Mesenchymal stem cell (in vitro differentiated cells and primary cell): ENCODE measurements around the gene KRTAP12-4.

Experiments
- DNase-seq: peaks from one replicate; pipeline ENCODE4 v3.0.0-alpha.2; 2013
- H2AFZ ChIP-seq: one replicate; pipeline ENCODE4 v1.6.1; 2013; ENCODE audit warnings: low read depth, mild to moderate bottlenecking, control low read depth, inconsistent platforms, low read length, moderate library complexity
- H2AK5ac ChIP-seq: 2 replicates; pipeline ENCODE4 v1.6.1; 2013; ENCODE audit warnings: low read length, moderate library complexity, mild to moderate bottlenecking, inconsistent platforms; ENCODE audit not compliant: severe bottlenecking
- H2BK120ac ChIP-seq: one replicate; pipeline ENCODE4 v1.6.1; 2013; ENCODE audit warnings: low read depth, mild to moderate bottlenecking, inconsistent platforms, low read length, moderate library complexity
- H2BK12ac ChIP-seq, 2 experiments: one replicate each; pipeline ENCODE4 v1.6.1; 2013; ENCODE audit warnings: inconsistent platforms in 2 of 2, low read length in 2 of 2, mild to moderate bottlenecking in 2 of 2, moderate library complexity in 2 of 2, control low read depth in 1 of 2
- H2BK15ac ChIP-seq: one replicate; pipeline ENCODE4 v1.6.1; 2013; ENCODE audit warnings: mild to moderate bottlenecking, low read depth, inconsistent platforms; ENCODE audit not compliant: poor library complexity, severe bottlenecking
- H2BK5ac ChIP-seq: 2 replicates; pipeline ENCODE4 v1.6.1; 2013; ENCODE audit warnings: low read depth, mild to moderate bottlenecking, low read length, control low read depth, inconsistent platforms; ENCODE audit not compliant: poor library complexity, severe bottlenecking
- H3K14ac ChIP-seq, 2 experiments: one replicate each; pipeline ENCODE4 v1.6.1; 2013; ENCODE audit warnings: inconsistent platforms in 2 of 2, low read length in 2 of 2, control low read depth in 1 of 2, mild to moderate bottlenecking in 1 of 2, moderate library complexity in 1 of 2
- H3K18ac ChIP-seq, 2 experiments: one replicate each; pipeline ENCODE4 v1.6.1; 2013; ENCODE audit warnings: inconsistent platforms in 2 of 2, low read length in 2 of 2, control low read depth in 1 of 2, low read depth in 1 of 2, mild to moderate bottlenecking in 1 of 2
- H3K23ac ChIP-seq, 2 experiments: one replicate each; pipeline ENCODE4 v1.6.1; 2013; ENCODE audit warnings: inconsistent platforms in 2 of 2, low read length in 2 of 2, mild to moderate bottlenecking in 2 of 2, moderate library complexity in 2 of 2, control low read depth in 1 of 2
- H3K27ac ChIP-seq: 2 replicates; pipeline ENCODE4 v1.5.1; 2013; ENCODE audit warnings: mild to moderate bottlenecking, moderate library complexity, low read length, control low read depth, inconsistent platforms; ENCODE audit not compliant: poor library complexity, severe bottlenecking
- H3K27me3 ChIP-seq, 2 experiments: 2 replicates each; pipeline versions ENCODE4 v1.6.1 to v1.7.0; 2013; ENCODE audit warnings: low read length in 2 of 2, mild to moderate bottlenecking in 2 of 2, moderate library complexity in 2 of 2, control low read depth in 1 of 2, inconsistent platforms in 1 of 2; ENCODE audit not compliant: control insufficient read depth in 1 of 2, insufficient read depth in 1 of 2
- H3K36me3 ChIP-seq, 2 experiments: 2 replicates each; pipeline versions ENCODE4 v1.6.1 to v1.7.0; 2013; ENCODE audit warnings: low read length in 2 of 2, control low read depth in 1 of 2, inconsistent platforms in 1 of 2, low read depth in 1 of 2, mild to moderate bottlenecking in 1 of 2; ENCODE audit not compliant: insufficient read depth in 2 of 2, control insufficient read depth in 1 of 2
- H3K4ac ChIP-seq, 2 experiments: one replicate each; pipeline ENCODE4 v1.6.1; 2013; ENCODE audit warnings: inconsistent platforms in 2 of 2, low read length in 2 of 2, mild to moderate bottlenecking in 2 of 2, moderate library complexity in 2 of 2, control low read depth in 1 of 2, low read depth in 1 of 2
- H3K4me1 ChIP-seq: 2 replicates; pipeline ENCODE4 v1.6.1; 2013; ENCODE audit warnings: low read depth, low read length, control low read depth; ENCODE audit not compliant: control insufficient read depth, insufficient read depth
- H3K4me2 ChIP-seq: 2 replicates; pipeline ENCODE4 v1.6.1; 2013; ENCODE audit warnings: low read length, mild to moderate bottlenecking, inconsistent platforms; ENCODE audit not compliant: poor library complexity, severe bottlenecking
- H3K4me3 ChIP-seq, 2 experiments: 2 replicates each; pipeline versions ENCODE4 v1.5.1 to v1.7.0; 2013; ENCODE audit warnings: low read length in 2 of 2, mild to moderate bottlenecking in 2 of 2, control low read depth in 1 of 2, low read depth in 1 of 2; ENCODE audit not compliant: insufficient read depth in 1 of 2
- H3K79me1 ChIP-seq: replicated peaks from 2 replicates; pipeline ENCODE4 v1.6.1; 2013; ENCODE audit warnings: mild to moderate bottlenecking, control low read depth, low read length, inconsistent platforms; ENCODE audit not compliant: poor library complexity, severe bottlenecking
- H3K9ac ChIP-seq: 2 replicates; pipeline ENCODE4 v1.7.0; 2013; ENCODE audit warnings: mild to moderate bottlenecking, low read length, moderate library complexity
- H3K9me3 ChIP-seq: 2 replicates; pipeline ENCODE4 v1.7.0; 2013; ENCODE audit warnings: mild to moderate bottlenecking, low read length; ENCODE audit not compliant: control insufficient read depth
- H4K8ac ChIP-seq: one replicate; pipeline ENCODE4 v1.6.1; 2013; ENCODE audit warnings: inconsistent platforms, mild to moderate bottlenecking, low read length, moderate library complexity
- H4K91ac ChIP-seq: one replicate; pipeline ENCODE4 v1.6.1; 2013; ENCODE audit warnings: mild to moderate bottlenecking, low read length, inconsistent platforms
- WGBS: methylation state at CpG from one replicate; pipeline ENCODE4 v1.1.7; 2013; ENCODE audit warnings: mixed read lengths; 5-methylcytosine and 5-hydroxymethylcytosine counted together

Gene KRTAP12-4

DNA sequence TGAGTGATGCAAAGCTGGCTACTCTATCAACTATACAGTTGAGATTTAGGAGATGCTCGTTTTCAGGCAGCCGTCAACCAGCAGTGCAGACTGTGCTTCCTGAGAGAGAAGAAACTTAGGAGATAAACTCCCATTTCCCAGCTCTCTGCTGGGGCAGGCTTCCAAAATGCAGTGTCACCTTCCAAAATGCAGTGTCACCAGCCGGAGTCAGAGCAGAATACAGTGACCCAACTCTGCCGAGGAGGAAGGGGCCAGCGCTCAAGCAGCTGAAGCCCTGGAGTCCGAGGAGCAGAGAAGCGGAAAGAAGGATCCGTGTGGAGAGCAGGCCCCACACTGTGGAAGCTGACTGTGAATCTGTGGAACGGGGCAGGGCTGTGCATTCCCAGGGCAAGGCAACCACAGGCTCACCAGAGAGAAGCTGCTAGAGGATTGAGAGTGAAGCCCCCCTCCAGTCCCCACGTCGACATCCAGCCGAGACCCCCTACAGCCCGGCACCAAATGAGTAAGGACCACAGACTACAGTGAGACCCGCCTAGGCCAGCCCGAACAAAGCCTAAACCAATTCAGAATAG, 28.2 kb upstream of the KRTAP12-4 start:
- Histone ChIP-seq H3K27me3 (peaks cover 30 to 37% of the 10 kb centered on the region in 2 experiments), H3K9me3 (no peaks in the 10 kb centered on the region), H3K9ac (no peak overlapping the region), H2AFZ (no peak overlapping the region), H2BK120ac (no peak overlapping the region), H4K8ac (no peak overlapping the region), H2BK12ac (no peak overlapping the region), H3K4me2 (no peak overlapping the region), H3K18ac (no peak overlapping the region), H3K23ac (no peak overlapping the region), H4K91ac (no peak overlapping the region), H3K4me1 (no peaks in the 10 kb centered on the region), H2AK5ac (no peak overlapping the region), H3K79me1 (no peaks in the 10 kb centered on the region), H2BK15ac (no peak overlapping the region), H3K14ac (no peak overlapping the region), H3K27ac (no peak overlapping the region), H3K4ac (no peak overlapping the region), H2BK5ac (no peak overlapping the region), H3K4me3 (no peak overlapping the region), H3K36me3 (no peaks in the 10 kb centered on the region)
- DNase-seq, result no peak
- WGBS, result 76% methylated on average over 15 of the region's 15 CpGs

DNA sequence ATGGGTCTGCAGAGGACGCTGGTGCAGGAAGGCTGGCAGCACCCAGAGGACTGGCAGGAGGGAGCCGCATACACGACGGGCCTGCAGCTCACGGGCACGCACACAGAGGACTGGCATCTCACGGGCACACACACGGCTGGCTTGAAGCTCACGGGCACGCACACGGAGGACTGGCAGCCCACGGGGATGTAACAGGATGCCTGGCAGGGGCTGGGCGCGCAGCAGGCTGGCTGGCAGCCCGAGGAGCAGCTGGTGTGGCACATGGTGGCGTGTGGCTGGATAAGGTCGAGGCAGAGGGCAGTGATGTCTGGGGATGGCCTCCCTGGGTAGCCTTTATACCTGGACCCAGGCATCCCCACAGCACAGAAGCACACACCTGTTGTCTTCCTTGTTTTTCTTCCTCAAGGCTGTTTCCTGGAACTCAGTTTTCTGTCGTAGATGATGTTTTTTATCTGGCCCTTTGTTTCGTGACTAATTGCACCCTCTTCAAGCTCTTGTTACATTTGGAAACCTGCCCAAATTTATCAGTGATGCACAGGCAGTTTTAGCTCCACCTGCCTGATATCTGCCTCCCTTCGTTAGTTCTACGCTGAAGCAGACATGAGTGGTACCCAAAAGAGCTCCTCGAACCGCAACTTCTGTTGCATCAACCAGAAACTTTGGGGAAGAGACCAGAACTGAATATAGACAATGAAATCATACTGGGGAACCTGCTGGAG, 27.6 kb upstream of the KRTAP12-4 start, which contains the start of gene KRTAP12-1:
KRTAP12-1 (minus strand) TSS at position 303 of the 719 bp plus-strand sequence; CDS start at position 263, 40 bp downstream.
- Histone ChIP-seq H3K4me2 (no peak within 1 kb of the TSS), H3K18ac (no peak within 1 kb of the TSS), H2AK5ac (no peak within 1 kb of the TSS), H3K4me3 (no peak within 1 kb of the TSS), H3K9ac (no peak within 1 kb of the TSS), H3K23ac (no peak within 1 kb of the TSS), H3K4me1 (no peaks in the 10 kb centered on the region), H3K4ac (no peak within 1 kb of the TSS), H3K27ac (no peak within 1 kb of the TSS), H2BK15ac (no peak within 1 kb of the TSS), H3K79me1 (no peaks in the 10 kb centered on the region), H4K91ac (peak within 1 kb of the TSS; percentile 56), H2AFZ (no peak within 1 kb of the TSS), H3K14ac (no peak within 1 kb of the TSS), H3K27me3 (peaks cover 28 to 32% of the 10 kb centered on the region in 2 experiments), H3K36me3 (no peaks in the 10 kb centered on the region), H2BK5ac (no peak within 1 kb of the TSS), H2BK120ac (no peak within 1 kb of the TSS), H2BK12ac (no peak within 1 kb of the TSS), H4K8ac (no peak within 1 kb of the TSS), H3K9me3 (no peaks in the 10 kb centered on the region)
- DNase-seq, result no peak
- 87% methylated on average over 23 of the region's 23 CpGs for WGBS

- H3K79me1 ChIP-seq, result no peaks in the 10 kb centered on the region
- H3K9ac ChIP-seq, result no peak overlapping the region
- no peak overlapping the region for H2BK12ac ChIP-seq
- H3K4me1 ChIP-seq, result no peaks in the 10 kb centered on the region
- H3K9me3 ChIP-seq, result no peaks in the 10 kb centered on the region
- H3K4me3 ChIP-seq, result no peak overlapping the region
- H2BK5ac ChIP-seq, result no peak overlapping the region
- no peak overlapping the region for H3K14ac ChIP-seq
- no peak overlapping the region for H2BK120ac ChIP-seq
- H4K8ac ChIP-seq, result no peak overlapping the region
- 74% methylated on average over 11 of the region's 11 CpGs for whole genome bisulfite sequencing
- H3K23ac ChIP-seq, result no peak overlapping the region
- H3K27me3 ChIP-seq, result peaks cover 28 to 29% of the 10 kb centered on the region in 2 experiments
- no peak overlapping the region for H2BK15ac ChIP-seq
- H3K36me3 ChIP-seq, result no peaks in the 10 kb centered on the region
- no peak overlapping the region for H3K4me2 ChIP-seq
- no peak overlapping the region for H2AFZ ChIP-seq
- no peak for DNase-seq
- no peak overlapping the region for H3K27ac ChIP-seq
- H3K18ac ChIP-seq, result no peak overlapping the region
- H3K4ac ChIP-seq, result no peak overlapping the region
- no peak overlapping the region for H2AK5ac ChIP-seq
- H4K91ac ChIP-seq, result no peak overlapping the region
Measured at GRCh38 chr21:44681152-44681551, 26.7 kb upstream of the KRTAP12-4 start.

DNA sequence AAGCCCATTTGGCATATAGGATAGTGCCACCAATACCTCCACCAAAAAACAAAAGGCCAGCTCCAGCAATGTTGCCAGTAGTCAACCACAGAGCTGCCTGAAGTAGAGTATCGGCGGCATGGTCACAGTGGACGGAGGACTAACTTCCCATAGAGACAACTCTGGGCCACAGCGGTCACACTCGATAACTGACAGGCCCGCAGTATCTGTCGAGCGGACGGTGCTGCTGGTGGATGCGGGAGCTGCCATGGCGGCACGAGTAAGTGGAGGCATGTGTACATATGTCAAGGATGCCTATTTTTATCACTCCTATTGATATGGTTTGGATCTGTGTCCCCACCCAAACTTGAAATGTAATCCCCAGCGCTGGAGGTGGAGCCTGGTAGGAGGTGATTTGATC, 23.4 kb upstream of the KRTAP12-4 start:
- H3K27me3 ChIP-seq, result peaks cover 17 to 20% of the 10 kb centered on the region in 2 experiments
- H3K9ac ChIP-seq, result no peak overlapping the region
- no peak overlapping the region for H4K91ac ChIP-seq
- WGBS, result 87% methylated on average over 11 of the region's 13 CpGs
- no peak overlapping the region for H4K8ac ChIP-seq
- H2AK5ac ChIP-seq, result no peak overlapping the region
- H3K23ac ChIP-seq, result no peak overlapping the region
- no peak overlapping the region for H2AFZ ChIP-seq
- H2BK120ac ChIP-seq, result no peak overlapping the region
- no peak overlapping the region for H2BK15ac ChIP-seq
- H3K4me3 ChIP-seq, result no peak overlapping the region
- no peak overlapping the region for H3K27ac ChIP-seq
- no peak for DNase-seq
- H3K4ac ChIP-seq, result no peak overlapping the region
- no peak overlapping the region for H2BK5ac ChIP-seq
- H3K9me3 ChIP-seq, result peaks cover 4% of the 10 kb centered on the region
- no peak overlapping the region for H3K4me2 ChIP-seq
- no peaks in the 10 kb centered on the region for H3K4me1 ChIP-seq
- H3K14ac ChIP-seq, result no peak overlapping the region
- no peaks in the 10 kb centered on the region for H3K79me1 ChIP-seq
- H3K18ac ChIP-seq, result no peak overlapping the region
- no peak overlapping the region for H2BK12ac ChIP-seq
- H3K36me3 ChIP-seq, result no peaks in the 10 kb centered on the region
